Spinal cord (tissue), 10 donors: ENCODE data around the gene GOLIM4. TPM values are rescaled to one million over a fixed set of nuclear protein-coding genes. Genes with fewer than 3 reads are reported as not detected.

ENCODE experiments used
- DNase-seq, 6 donors: peaks; one replicate each; pipeline versions ENCODE4 v3.0.0 to v3.0.0-alpha.2; 2013 to 2015; ENCODE audit warnings: low spot score in 6 of 6, low read depth in 4 of 6
- H3K27ac ChIP-seq: one replicate; pipeline ENCODE4 v1.5.1; 2013; ENCODE audit warnings: low read depth, low read length, control low read depth
- H3K27me3 ChIP-seq: one replicate; pipeline ENCODE4 v1.6.1; 2013; ENCODE audit warnings: low read length; ENCODE audit not compliant: control insufficient read depth, insufficient read depth
- H3K36me3 ChIP-seq: one replicate; pipeline ENCODE4 v1.6.1; 2013; ENCODE audit warnings: low read length; ENCODE audit not compliant: control insufficient read depth, insufficient read depth
- H3K4me1 ChIP-seq: one replicate; pipeline ENCODE4 v1.6.1; 2013; ENCODE audit warnings: low read length; ENCODE audit not compliant: control insufficient read depth, insufficient read depth
- H3K4me3 ChIP-seq: one replicate; pipeline ENCODE4 v1.5.1; 2013; ENCODE audit warnings: low read depth, low read length, control low read depth
- H3K9me3 ChIP-seq: one replicate; pipeline ENCODE4 v1.6.1; 2013; ENCODE audit warnings: low read length; ENCODE audit not compliant: control insufficient read depth, insufficient read depth
- WGBS: methylation state at CpG from one replicate; pipeline ENCODE4 v1.1.5; 2013; ENCODE audit warnings: missing lambda C conversion rate; ENCODE audit not compliant: insufficient coverage; 5-methylcytosine and 5-hydroxymethylcytosine counted together
- polyA plus RNA-seq, 2 donors: library from polyadenylated mRNA; unstranded; fragments of 120-200 nt; gene quantifications; one replicate each; pipeline ENCODE4 v1.2.1, GENCODE V29; 2013; ENCODE audit not compliant: insufficient read length in 2 of 2
- total RNA-seq, 2 donors: library from RNA; depleted of rRNA in 1 of 2; stranded (reverse); fragments of 120-200 nt in 1 of 2; fragments of >200 nt in 1 of 2; gene quantifications; one replicate each; pipeline versions ENCODE4 v1.2.3 to v1.2.4, GENCODE V29; 2013 to 2014
- donor health status: healthy.

Gene GOLIM4
- total and polyA plus RNA-seq, 4 donors, result 61.8 to 90.2 (median 64.2) TPM

DNA sequence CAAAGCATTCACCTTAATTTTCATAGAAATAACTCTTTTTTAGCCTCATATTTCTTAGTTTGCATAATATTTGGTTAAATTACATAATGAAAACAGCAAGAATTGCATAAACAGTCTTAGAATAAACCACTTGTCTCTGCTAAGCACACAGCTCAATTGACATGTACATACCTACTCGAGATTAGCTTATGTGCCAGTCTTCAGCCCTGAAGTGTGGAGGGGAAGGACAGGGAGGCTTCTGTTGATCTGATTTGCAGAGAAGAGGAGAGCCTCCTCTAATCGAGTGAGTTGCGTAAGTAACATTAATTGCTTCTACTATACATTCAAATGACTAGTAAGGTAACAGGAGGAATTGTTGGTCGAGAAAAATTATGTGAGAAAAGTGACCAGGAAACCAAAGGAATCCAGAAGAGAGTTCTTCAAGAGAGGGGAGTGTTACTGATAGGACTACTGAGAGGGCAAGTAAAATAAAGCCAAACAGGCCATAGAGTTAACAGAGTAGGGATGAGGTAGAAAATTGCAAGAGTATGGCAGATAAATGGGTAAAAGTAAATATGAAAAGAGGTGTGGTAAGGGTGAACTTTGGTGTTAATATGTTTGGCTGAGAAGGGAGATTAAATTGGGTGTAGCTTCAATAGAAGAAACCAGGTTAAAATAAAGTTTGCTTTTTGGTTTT lies 7.1 kb upstream of the GOLIM4 start:
- Histone ChIP-seq H3K9me3 (no peaks in the 10 kb centered on the region), H3K27me3 (no peaks in the 10 kb centered on the region), H3K4me3 (no peak overlapping the region), H3K4me1 (no peaks in the 10 kb centered on the region), H3K36me3 (no peaks in the 10 kb centered on the region), H3K27ac (no peak overlapping the region)
- DNase-seq, result no peak
- 67% methylated on average over 1 of the region's 4 CpGs for WGBS

DNA sequence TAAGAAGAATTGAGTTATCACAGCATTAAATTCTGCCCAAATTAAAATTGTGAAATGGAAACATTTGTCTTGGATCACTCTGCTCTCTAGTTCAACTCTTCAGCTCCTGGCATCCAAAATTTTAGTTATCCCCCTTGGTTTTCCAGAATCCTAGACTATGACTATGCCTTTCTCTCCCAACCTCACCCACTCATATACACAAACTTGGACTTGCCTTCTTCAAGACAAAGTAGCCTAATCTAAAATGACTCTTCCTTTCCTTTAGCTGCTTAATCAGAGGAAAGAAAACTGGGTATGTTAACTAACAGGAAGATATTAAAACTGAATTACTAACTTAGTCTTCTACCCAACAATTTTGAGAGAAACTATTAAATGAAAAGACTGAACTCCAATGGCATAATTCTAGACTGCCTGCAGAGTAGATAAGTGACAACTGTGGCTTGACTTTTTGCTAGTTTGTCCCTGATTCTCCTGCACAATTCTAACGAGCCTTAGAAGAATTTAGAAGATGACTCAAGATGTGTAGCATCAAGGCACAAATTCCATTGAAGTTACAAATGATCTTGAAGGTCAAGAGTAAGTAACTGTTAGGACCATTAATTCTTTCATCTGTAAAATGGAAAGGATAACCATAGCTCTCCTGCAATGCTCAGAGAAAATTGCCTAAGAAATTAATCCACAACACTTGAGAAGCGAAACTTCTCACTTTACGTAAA lies 5.2 kb upstream of the GOLIM4 start:
- 100% methylated on average over 2 of the region's 3 CpGs for WGBS
- Histone ChIP-seq H3K9me3 (no peaks in the 10 kb centered on the region), H3K27ac (no peak overlapping the region), H3K27me3 (no peaks in the 10 kb centered on the region), H3K4me1 (peaks cover 2% of the 10 kb centered on the region), H3K36me3 (no peaks in the 10 kb centered on the region), H3K4me3 (no peak overlapping the region)
- DNase-seq, result no peak

DNA sequence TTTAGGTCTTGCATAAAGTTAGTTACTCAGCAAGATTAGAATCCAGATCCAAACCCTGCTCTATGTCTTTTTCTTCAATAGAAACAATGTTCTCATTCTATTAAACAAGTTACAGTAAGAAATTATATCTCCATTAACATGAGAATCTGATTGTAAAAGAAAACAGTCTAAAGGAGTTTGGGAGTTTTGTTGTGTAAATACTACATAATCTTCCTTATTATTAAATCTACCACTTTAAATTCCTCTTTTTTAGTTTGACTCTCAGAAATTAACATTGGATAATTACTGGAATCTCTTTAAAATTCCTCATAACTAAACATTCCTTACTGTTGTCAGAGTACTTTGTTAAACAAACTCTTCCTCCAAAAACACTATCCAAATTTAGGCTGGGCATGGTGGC lies 1.7 kb upstream of the GOLIM4 start:
- Histone ChIP-seq H3K4me3 (no peak overlapping the region), H3K9me3 (no peaks in the 10 kb centered on the region), H3K36me3 (no peaks in the 10 kb centered on the region), H3K27me3 (no peaks in the 10 kb centered on the region), H3K27ac (no peak overlapping the region), H3K4me1 (peaks cover 8% of the 10 kb centered on the region)
- DNase-seq, result no peak

DNA sequence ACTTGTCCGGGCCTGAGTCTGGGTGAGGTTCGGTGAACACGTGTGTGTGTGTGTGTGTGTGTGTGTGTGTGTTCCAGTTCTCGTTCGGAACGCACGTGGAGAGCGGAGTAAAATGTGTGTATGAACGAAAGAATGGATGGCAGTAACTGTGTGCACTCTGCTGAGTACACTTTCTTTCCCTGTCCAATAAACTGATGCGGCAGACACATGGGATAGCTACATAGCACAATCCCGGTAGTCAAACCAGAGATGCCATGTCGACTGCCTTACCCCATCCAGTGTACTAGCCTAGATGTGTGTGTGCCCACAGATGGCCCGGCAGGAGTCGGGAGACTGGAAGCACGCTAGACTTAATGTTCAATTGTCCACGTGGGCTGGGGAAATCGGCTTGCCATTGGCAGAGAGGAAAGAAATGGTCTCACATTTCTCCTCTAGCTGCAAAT lies 507 bp upstream of the GOLIM4 start:
- H3K27me3 ChIP-seq, result no peaks in the 10 kb centered on the region
- peak overlapping the region; percentile 83 for H3K4me3 ChIP-seq
- H3K4me1 ChIP-seq, result peaks cover 8% of the 10 kb centered on the region
- H3K27ac ChIP-seq, result peak overlapping the region; percentile 96
- H3K36me3 ChIP-seq, result no peaks in the 10 kb centered on the region
- WGBS, result 0% methylated on average over 13 of the region's 17 CpGs
- DNase-seq, result peak in 5 of 6 donors; percentile 57 to 95 (median 82)
- H3K9me3 ChIP-seq, result no peaks in the 10 kb centered on the region

DNA sequence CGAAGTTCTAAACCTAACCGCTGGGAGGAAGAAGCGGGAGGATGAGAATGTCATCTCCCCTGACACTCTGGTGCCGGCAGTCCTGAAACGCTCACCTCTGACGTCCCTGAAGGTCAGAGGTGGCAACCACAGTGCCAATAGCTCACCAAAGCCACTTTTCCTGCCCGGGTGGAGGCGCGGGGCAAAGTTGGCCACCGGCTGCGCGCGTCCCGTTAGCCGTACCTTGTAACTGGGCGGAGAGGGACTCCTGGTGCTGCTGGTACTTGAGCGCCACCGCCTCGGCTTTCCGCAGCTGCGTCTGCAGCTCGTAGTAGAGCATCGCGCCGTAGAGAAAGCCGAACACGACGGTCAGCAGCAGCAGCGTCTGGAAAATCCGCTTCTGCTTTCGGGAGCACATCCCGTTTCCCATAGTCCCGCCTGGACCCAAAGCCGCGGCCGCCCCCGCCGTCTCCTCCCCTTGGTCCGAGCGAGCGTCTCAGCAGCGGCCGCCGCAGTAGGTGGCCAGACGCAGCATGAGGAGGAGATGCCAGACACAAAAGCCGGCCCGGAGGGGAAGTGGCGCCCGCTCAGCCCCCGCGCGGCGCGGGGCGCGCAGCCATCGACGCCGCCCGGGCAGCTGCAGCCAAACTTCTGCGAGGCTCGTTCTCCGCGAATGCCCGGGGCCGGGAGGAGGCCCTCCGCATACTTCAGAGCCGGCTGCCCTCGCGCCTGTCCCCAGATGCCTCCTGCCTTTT lies 680 bp downstream of the GOLIM4 start:
- WGBS, result 0% methylated on average over 66 of the region's 70 CpGs
- peaks cover 8% of the 10 kb centered on the region for H3K4me1 ChIP-seq

DNA sequence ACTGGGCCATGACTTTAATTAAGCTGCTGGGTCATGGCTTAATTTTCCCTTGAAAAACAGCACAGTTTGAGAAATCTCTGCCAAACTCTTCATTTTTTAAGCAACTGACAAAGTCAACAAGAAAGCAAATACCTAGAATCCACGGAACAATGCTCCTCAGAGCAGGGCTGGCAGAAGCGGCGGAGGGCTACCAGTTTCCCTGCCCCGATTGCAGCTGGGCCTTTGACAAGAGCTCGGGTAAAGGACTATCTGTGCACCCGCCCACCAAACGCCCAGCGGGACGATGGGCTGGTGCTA lies 1.2 kb downstream of the GOLIM4 start:
- DNase-seq, result no peak
- 6% methylated on average over 9 of the region's 9 CpGs for WGBS
- H3K4me1 ChIP-seq, result peaks cover 8% of the 10 kb centered on the region
- H3K9me3 ChIP-seq, result no peaks in the 10 kb centered on the region
- H3K27me3 ChIP-seq, result no peaks in the 10 kb centered on the region
- peak overlapping the region; percentile 96 for H3K27ac ChIP-seq
- peak overlapping the region; percentile 83 for H3K4me3 ChIP-seq
- H3K36me3 ChIP-seq, result no peaks in the 10 kb centered on the region

More for the DNA sequence above, 680 bp downstream of the GOLIM4 start:
- peak in 4 of 6 donors; percentile 48 to 82 (median 65) for DNase-seq
- no peaks in the 10 kb centered on the region for H3K27me3 ChIP-seq
- peak overlapping the region; percentile 96 for H3K27ac ChIP-seq
- H3K36me3 ChIP-seq, result no peaks in the 10 kb centered on the region
- H3K4me3 ChIP-seq, result peak overlapping the region; percentile 83
- H3K9me3 ChIP-seq, result no peaks in the 10 kb centered on the region

DNA sequence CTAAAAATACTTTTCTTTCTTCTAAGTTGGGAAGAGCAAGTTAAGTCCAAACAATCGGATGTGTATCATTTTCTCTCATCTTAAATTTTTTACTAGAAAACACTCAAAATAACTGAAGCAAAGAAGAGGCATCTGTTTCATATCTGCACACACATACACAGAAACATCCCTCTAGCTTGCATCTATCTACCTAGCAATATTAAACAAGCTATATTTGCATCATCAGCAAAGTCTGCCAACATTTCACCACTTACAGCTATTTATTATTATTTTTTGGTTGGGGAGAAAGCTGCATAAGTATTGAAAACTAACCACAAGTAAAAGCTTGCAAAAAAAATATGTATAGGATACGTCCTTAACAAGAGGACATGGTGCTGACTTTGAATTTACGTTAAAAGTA lies 1.9 kb downstream of the GOLIM4 start:
- peak in 1 of 6 donors; percentile 7 for DNase-seq
- peak overlapping the region; percentile 83 for H3K4me3 ChIP-seq
- peaks cover 8% of the 10 kb centered on the region for H3K4me1 ChIP-seq
- no peaks in the 10 kb centered on the region for H3K27me3 ChIP-seq
- no peaks in the 10 kb centered on the region for H3K9me3 ChIP-seq
- peak overlapping the region; percentile 96 for H3K27ac ChIP-seq
- no peaks in the 10 kb centered on the region for H3K36me3 ChIP-seq
- no CpG with 5 or more reads among the region's 3 CpGs for WGBS

DNA sequence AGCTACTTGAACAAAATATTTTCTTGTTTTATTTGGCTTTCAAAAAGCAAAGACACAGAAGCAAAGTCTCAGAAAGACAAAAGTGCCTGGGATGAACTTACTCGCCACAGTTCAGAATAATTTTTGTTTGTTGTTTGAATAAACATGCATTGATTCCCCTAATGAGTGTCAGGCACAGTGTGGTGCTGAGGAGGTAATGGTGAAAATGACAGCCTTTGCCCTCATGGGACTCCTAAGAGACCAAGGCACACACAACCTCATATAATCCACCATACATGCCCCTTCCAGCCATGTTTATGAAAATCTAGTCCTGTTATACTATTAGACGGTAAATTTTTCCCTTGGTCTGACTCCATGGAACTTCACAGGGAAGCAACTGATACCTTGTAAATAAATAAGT lies 2.5 kb downstream of the GOLIM4 start:
- Histone ChIP-seq H3K4me3 (peak overlapping the region; percentile 83), H3K27me3 (no peaks in the 10 kb centered on the region), H3K9me3 (no peaks in the 10 kb centered on the region), H3K36me3 (no peaks in the 10 kb centered on the region), H3K4me1 (peaks cover 8% of the 10 kb centered on the region), H3K27ac (peak overlapping the region; percentile 96)
- WGBS, result no CpG with 5 or more reads among the region's 2 CpGs
- DNase-seq, result peak in 1 of 6 donors; percentile 25

DNA sequence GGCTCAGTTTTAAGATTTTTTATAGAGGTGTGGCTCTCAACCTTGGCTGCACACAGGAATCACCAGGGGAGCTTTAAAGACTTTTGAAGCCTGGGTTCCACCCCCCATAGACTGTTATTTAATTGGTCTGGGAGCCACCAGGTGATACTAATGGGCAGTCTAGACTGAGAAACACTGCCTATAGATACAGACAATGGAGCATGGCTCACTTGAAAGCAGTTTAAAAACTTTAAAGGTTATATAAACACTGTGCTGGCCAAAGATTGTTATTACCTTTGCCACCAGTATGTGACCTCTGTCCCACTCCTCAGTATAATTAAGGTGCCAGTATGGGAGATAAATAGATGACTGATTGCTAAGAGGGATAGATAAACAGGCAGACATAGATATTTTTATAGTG lies 3.8 kb downstream of the GOLIM4 start:
- Histone ChIP-seq H3K27me3 (no peaks in the 10 kb centered on the region), H3K9me3 (no peaks in the 10 kb centered on the region), H3K36me3 (no peaks in the 10 kb centered on the region), H3K4me3 (peak overlapping the region; percentile 83), H3K4me1 (peaks cover 8% of the 10 kb centered on the region), H3K27ac (no peak overlapping the region)
- no peak for DNase-seq
